ENCODE measurements around the gene VIPAS39. TPM values are rescaled to one million over a fixed set of nuclear protein-coding genes. Genes with fewer than 3 reads are reported as not detected.

Gene VIPAS39
- total and polyA plus RNA-seq, 4 donors = 7.7 to 22.8 (median 14.1) TPM

- Histone ChIP-seq H3K4me1 (ENCODE audit: control insufficient read depth in 5 of 5, insufficient read depth in 5 of 5, low read length in 5 of 5) (no peaks in the 10 kb centered on the region), H3K27ac (ENCODE audit: low read depth in 1 of 2, low read length in 1 of 2) (no peak overlapping the region), H3K36me3 (ENCODE audit: control insufficient read depth in 4 of 4, insufficient read depth in 4 of 4, low read length in 4 of 4) (no peaks in the 10 kb centered on the region), H3K4me3 (no peak overlapping the region), H3K27me3 (ENCODE audit: control insufficient read depth in 3 of 3, insufficient read depth in 3 of 3, low read length in 2 of 3) (no peaks in the 10 kb centered on the region), H3K9me3 (ENCODE audit: control insufficient read depth in 4 of 4, insufficient read depth in 3 of 4, low read length in 3 of 4) (no peaks in the 10 kb centered on the region), H3K9ac (ENCODE audit: insufficient read depth in 1 of 2, low read length in 2 of 2) (no peak overlapping the region)
- ATAC-seq (ENCODE audit: insufficient read depth, low FRiP score) = no peak
- 84 to 93% methylated on average over 3 of the region's 3 CpGs for WGBS, 2 donors
- DNase-seq = no peak
- no peak for TF ChIP-seq CTCF (IDR thresholded peaks at IDR 0.05; ENCODE audit: control extremely low read depth, extremely low read depth)
Measured at GRCh38 chr14:77403768-77404167, 53.6 kb downstream of the VIPAS39 start.

- Histone ChIP-seq H3K4me3 (no peak overlapping the region), H3K27me3 (ENCODE audit: control insufficient read depth in 3 of 3, insufficient read depth in 3 of 3, low read length in 2 of 3) (no peaks in the 10 kb centered on the region), H3K27ac (ENCODE audit: low read depth in 1 of 2, low read length in 1 of 2) (no peak overlapping the region), H3K9me3 (ENCODE audit: control insufficient read depth in 4 of 4, insufficient read depth in 3 of 4, low read length in 3 of 4) (no peaks in the 10 kb centered on the region), H3K9ac (ENCODE audit: insufficient read depth in 1 of 2, low read length in 2 of 2) (no peak overlapping the region), H3K4me1 (ENCODE audit: control insufficient read depth in 5 of 5, insufficient read depth in 5 of 5, low read length in 5 of 5) (no peaks in the 10 kb centered on the region), H3K36me3 (ENCODE audit: control insufficient read depth in 4 of 4, insufficient read depth in 4 of 4, low read length in 4 of 4) (no peaks in the 10 kb centered on the region)
- TF ChIP-seq CTCF (IDR thresholded peaks at IDR 0.05; ENCODE audit: control extremely low read depth, extremely low read depth) = no peak
- ATAC-seq (ENCODE audit: insufficient read depth, low FRiP score) = no peak
- WGBS, 2 donors = 84 to 89% methylated on average over 6 of the region's 6 CpGs
- DNase-seq = no peak
Measured at GRCh38 chr14:77400216-77400615, 57.2 kb downstream of the VIPAS39 start.

GRCh38 chr14:77390188-77390587, 67.2 kb downstream of the VIPAS39 start:
- H3K27ac ChIP-seq (ENCODE audit: low read depth in 1 of 2, low read length in 1 of 2) = no peak overlapping the region
- no peak for DNase-seq
- TF ChIP-seq CTCF (IDR thresholded peaks at IDR 0.05; ENCODE audit: control extremely low read depth, extremely low read depth) = no peak
- H3K4me1 ChIP-seq (ENCODE audit: control insufficient read depth in 5 of 5, insufficient read depth in 5 of 5, low read length in 5 of 5) = no peaks in the 10 kb centered on the region
- WGBS, 2 donors = 92 to 97% methylated on average over 4 of the region's 4 CpGs
- H3K9me3 ChIP-seq (ENCODE audit: control insufficient read depth in 4 of 4, insufficient read depth in 3 of 4, low read length in 3 of 4) = no peaks in the 10 kb centered on the region
- no peaks in the 10 kb centered on the region for H3K36me3 ChIP-seq (ENCODE audit: control insufficient read depth in 4 of 4, insufficient read depth in 4 of 4, low read length in 4 of 4)
- no peak for ATAC-seq (ENCODE audit: insufficient read depth, low FRiP score)
- no peak overlapping the region for H3K9ac ChIP-seq (ENCODE audit: insufficient read depth in 1 of 2, low read length in 2 of 2)
- H3K27me3 ChIP-seq (ENCODE audit: control insufficient read depth in 3 of 3, insufficient read depth in 3 of 3, low read length in 2 of 3) = no peaks in the 10 kb centered on the region
- no peak overlapping the region for H3K4me3 ChIP-seq

GRCh38 chr14:77378701-77379100, 78.7 kb downstream of the VIPAS39 start:
- DNase-seq (no peak), ATAC-seq (ENCODE audit: insufficient read depth, low FRiP score) (no peak)
- H3K4me1 ChIP-seq (ENCODE audit: control insufficient read depth in 5 of 5, insufficient read depth in 5 of 5, low read length in 5 of 5) = peaks cover 0 to 18% (median 4%) of the 10 kb centered on the region in 5 donors
- H3K4me3 ChIP-seq = no peak overlapping the region
- no peak overlapping the region for H3K9ac ChIP-seq (ENCODE audit: insufficient read depth in 1 of 2, low read length in 2 of 2)
- no peak for TF ChIP-seq CTCF (IDR thresholded peaks at IDR 0.05; ENCODE audit: control extremely low read depth, extremely low read depth)
- 42 to 70% methylated on average over 6 of the region's 6 CpGs for WGBS, 2 donors
- H3K27ac ChIP-seq (ENCODE audit: low read depth in 1 of 2, low read length in 1 of 2) = no peak overlapping the region
- no peaks in the 10 kb centered on the region for H3K9me3 ChIP-seq (ENCODE audit: control insufficient read depth in 4 of 4, insufficient read depth in 3 of 4, low read length in 3 of 4)
- H3K36me3 ChIP-seq (ENCODE audit: control insufficient read depth in 4 of 4, insufficient read depth in 4 of 4, low read length in 4 of 4) = no peaks in the 10 kb centered on the region
- H3K27me3 ChIP-seq (ENCODE audit: control insufficient read depth in 3 of 3, insufficient read depth in 3 of 3, low read length in 2 of 3) = no peaks in the 10 kb centered on the region
